SK-MEL-5 (cell line): ENCODE data around the gene CELA3B. TPM values are rescaled to one million over a fixed set of nuclear protein-coding genes. Genes with fewer than 3 reads are reported as not detected.
"Not testable (repeated sequence)": the region's sequence is repeated elsewhere in the genome, so short reads cannot be mapped to it uniquely, and the experiment has no call there.

Experiments used
- DNase-seq: peaks from one replicate; pipeline ENCODE4 v3.0.0-alpha.2; 2016; ENCODE audit warnings: low read depth, low spot score
- in situ Hi-C: cut with HindIII; loops from 2 replicates; pipeline ENCODE4 v1.10.0; 2016; ENCODE audit warnings: low sequenced_read_pairs, high pct_unique_total_duplicates, low pct_unique_long_range_greater_than_20kb
- total RNA-seq: library from RNA; depleted of rRNA; stranded (reverse); fragments of >200 nt; shearing (Covaris generic); gene quantifications from 2 replicates; pipeline ENCODE4 v1.2.3, GENCODE V29; 2014

CELA3B gene
- total RNA-seq, 1 experiment from 2014 or later = not detected

DNA sequence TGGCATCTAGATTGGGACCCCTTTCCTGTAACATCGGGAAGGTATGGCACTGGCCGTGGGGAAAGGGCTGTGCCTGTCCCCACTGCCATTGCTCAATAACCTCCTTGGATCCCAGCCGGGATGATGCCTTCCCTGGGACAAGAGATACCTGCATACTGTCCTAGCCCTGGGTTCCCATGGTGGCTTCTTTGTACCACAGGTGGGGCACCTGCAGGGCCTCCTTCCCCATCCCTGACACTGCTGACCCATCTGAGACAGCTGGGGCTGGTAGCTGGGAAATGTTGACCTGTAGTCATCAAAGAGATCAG, 19.8 kb downstream of the CELA3B start:
- DNase-seq, in situ Hi-C loops: not testable (repeated sequence)

DNA sequence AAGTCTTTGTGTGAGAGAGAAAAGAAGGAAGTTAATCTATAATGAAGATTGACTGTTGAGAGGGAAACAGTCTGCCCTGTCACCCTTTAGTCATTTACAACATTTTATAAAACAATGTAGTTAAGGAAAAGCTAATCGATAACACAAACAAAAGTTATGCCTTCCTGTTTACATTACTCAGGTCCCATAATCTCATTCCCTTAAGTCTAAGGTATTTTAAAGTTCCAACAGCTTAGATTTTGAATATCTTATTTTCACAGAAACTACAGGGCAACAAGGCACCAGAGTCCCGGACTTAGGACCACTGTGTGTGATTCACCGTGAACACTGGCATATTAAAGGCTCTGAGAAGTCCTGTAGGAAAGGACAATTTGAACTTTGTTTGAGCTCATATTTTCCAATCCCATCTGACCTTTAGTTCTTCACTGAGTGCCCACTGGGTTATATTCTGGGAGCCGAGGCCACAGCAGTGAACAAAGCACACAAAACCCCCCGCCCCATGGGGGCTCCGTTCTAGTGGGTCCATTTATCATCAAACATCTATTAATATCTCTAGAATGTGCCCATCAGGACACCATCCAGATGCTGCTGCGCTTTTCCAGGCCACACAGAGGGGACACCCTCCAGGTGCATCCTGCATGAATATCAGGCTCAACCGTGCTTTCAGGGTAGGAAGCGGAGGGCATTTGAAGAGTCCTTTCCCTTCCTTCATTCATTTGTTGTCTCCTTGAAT, 21.2 kb downstream of the CELA3B start:
- DNase-seq = peak; percentile 22
- in situ Hi-C loops = not testable (repeated sequence)

DNA sequence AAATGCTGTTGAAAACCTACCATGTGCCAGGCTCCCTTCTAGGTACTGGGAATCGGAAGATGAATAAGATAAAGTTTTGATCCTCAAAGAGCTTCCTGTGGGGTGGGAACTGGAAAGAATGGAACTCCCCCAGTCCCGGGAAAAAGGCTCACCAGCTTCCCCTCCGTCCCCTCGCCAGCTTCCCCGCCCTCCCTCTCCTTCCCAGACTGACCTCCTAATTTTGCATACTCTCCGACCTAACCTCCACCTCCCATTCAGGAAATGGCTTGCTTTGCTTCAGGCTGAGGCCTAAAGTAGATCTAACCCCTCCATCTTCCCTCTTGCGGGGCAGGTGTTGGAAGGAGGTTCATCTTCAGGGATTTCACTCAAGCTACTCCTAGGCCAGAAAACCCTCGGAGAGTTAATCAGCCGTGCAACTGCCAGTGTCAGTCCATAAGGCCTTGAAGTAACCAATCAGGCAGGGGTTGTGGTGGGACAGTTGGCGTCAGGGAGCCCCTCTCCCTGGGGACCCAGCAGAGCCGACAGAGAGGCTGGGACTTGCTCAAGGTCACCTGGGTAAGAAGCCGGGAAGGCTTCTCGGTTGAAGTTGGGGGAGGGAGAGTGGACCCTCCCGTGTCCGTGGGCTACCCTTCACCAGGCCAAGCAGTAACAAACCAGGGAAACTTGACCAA, 21.9 kb downstream of the CELA3B start:
- in situ Hi-C loops, DNase-seq: not testable (repeated sequence)

DNA sequence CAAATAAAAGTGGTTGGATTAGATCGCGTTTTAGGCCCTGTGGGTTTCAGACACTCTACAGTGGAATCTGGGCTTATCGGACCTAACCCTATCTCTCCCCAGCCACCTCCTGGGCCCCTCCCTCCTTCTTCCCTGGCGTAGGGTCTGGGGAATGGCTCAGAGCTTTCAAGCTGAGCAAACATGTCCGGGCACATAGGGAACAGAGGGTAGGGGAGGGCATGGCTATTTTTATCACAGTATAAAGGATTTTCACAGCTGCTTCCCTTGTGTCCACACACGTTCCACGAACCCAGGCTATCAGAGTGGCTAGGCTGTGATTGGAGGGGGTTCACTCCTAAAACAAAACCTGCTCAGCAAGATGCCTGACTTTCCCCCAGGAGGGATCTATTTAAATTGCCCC, 22.8 kb downstream of the CELA3B start:
- in situ Hi-C loops, DNase-seq: not testable (repeated sequence)

DNA sequence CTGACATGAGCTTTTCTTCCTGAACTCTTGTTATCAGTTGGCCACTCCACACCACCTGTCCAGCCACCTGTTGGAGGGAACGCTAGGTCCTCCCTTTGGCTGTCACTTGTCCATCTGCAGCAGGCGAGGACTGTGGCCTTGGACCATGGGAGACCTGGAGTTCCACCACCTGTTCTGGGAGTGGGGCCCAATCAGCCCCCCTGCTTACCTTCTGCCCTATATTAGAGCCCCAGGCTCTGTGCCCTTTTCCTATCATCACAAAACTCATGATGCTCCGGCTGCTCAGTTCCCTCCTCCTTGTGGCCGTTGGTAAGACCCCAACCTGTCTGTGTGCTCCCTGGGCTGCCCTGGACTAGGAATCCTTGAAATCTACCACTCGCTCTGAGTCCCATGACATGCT, 24.6 kb downstream of the CELA3B start, which contains the start of gene CELA3A:
CELA3A (plus strand) TSS at position 249 of the 400 bp plus-strand sequence; CDS start at position 267, 18 bp downstream.
- in situ Hi-C loops = no loop called here
- DNase-seq = no peak

DNA sequence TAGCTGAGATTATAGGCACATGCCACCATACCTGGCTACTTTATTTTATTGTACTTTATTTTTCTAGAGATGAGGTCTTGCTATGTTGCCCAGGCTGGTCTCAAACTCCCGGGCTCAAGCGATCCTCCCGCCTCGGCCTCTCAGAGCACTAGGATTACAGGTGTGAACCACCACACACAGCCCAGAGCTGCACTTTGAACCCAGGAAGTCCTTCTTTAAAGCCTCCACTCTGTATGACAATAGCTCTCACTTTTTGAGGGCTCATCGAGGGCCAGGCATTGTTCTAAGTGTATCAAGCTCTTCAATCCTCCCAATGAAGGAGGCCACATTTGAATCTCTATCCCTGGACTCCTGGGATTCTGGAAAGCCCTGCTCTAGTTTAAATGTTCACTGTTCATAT, 25.6 kb downstream of the CELA3B start:
- DNase-seq, in situ Hi-C loops: not testable (repeated sequence)

DNA sequence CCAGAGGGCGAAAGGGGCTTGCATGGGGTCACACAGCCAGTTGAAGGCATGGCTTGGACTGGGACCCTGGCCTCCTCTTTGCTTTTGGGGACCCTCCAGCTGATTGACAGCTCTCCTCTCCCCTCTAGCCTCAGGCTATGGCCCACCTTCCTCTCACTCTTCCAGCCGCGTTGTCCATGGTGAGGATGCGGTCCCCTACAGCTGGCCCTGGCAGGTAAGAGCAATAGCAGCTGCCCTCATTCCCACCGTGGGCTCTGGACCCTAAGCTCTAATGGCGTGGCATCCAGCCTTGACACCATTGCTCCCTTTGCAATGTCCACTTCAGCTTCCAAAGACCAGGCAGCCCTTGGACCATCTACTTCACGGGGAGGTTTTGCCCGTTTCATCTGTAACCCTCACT, 26.1 kb downstream of the CELA3B start:
- DNase-seq, in situ Hi-C loops: not testable (repeated sequence)

DNA sequence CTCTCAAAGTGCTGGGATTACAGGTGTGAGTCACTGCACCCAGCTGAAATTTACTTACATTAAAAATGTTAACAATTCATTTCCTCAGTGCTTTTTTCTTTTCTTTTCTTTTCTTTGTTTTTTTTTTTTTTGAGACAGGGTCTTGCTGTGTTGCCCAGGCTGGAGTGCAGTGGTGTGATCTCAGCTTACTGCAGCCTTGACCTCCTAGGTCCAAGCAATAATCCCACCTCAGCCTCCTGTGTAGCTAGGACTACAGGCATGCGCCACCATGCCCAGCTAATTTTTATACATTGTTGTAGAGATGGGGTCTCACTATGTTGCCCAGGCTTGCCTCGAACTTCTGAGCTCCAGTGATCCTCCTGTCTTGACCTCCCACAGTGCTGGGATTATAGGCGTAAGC, 27.1 kb downstream of the CELA3B start:
- DNase-seq, in situ Hi-C loops: not testable (repeated sequence)

DNA sequence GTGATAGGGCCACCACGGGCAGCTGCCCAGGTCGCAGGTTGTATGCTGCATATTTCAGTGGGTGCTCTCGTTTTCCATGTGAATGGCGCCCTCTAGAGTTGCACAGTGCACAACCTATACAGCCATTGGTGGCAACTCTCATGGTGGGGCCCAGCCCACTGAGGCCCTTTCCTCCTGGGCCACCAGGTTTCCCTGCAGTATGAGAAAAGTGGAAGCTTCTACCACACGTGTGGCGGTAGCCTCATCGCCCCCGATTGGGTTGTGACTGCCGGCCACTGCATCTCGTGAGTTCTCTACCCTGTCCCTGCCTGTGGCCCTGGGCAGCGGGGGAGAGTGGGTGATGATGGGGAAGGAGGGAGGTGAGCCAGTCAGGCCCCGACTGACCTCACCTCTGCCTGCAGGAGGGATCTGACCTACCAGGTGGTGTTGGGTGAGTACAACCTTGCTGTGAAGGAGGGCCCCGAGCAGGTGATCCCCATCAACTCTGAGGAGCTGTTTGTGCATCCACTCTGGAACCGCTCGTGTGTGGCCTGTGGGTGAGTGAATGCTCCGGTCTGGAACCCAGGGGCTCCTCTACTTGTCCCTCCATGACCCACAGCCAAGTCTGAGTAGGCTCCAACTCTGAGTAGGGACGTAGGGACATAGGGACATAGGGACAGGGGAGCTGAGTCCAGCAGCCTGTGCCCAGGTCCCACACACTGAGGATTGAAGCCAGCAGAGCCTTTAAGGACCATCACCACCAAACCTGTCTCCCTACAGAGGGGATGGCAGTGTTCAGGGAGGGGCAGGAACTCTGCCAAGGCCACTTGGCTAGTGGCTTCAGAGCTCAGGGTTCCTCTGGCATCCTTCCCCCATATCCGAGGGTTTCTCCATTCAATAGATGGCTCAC, 28.7 kb downstream of the CELA3B start:
- in situ Hi-C loops = not testable (repeated sequence)
- DNase-seq = peak; percentile 66

DNA sequence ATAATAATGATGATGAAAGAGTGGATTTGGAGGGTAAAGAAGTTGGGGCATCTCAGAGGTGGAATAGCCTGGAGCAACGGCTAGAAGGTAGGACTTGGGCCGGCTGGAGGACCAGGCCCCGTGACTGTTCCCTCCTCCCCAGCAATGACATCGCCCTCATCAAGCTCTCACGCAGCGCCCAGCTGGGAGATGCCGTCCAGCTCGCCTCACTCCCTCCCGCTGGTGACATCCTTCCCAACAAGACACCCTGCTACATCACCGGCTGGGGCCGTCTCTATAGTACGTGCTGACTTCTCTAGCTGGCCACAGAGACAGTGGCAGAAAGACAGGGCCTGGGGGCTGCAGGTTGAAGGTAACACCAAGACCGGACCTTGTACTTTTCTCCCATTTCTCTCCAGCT, 29.9 kb downstream of the CELA3B start:
- DNase-seq, in situ Hi-C loops: not testable (repeated sequence)

DNA sequence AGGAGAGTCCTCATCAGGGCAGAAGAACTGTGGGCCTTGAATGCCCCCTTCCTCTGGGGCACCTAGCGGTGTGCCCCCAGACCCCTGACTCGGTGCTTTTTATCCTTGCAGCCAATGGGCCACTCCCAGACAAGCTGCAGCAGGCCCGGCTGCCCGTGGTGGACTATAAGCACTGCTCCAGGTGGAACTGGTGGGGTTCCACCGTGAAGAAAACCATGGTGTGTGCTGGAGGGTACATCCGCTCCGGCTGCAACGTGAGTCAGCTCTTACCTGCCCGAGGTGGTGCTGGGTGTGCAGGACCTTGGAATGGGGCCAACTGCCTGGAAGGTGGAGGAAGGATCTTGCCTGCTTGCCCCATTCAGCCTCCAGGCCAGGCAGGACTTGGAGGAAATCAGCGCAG, 30.4 kb downstream of the CELA3B start:
- DNase-seq, in situ Hi-C loops: not testable (repeated sequence)

DNA sequence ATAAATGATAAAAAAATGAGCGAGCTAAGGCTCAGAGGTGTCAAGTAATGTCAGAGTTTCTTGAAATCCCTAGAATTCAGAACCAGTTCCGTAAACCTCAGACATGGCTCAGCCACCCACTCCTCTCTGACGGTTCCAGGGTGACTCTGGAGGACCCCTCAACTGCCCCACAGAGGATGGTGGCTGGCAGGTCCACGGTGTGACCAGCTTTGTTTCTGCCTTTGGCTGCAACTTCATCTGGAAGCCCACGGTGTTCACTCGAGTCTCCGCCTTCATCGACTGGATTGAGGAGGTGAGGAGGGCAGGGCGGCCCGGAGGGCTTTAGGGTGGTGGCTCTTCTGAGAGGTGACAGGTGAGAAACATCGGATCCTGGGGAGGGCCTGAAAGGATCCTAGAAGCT, 32.7 kb downstream of the CELA3B start:
- in situ Hi-C loops, DNase-seq: not testable (repeated sequence)

DNA sequence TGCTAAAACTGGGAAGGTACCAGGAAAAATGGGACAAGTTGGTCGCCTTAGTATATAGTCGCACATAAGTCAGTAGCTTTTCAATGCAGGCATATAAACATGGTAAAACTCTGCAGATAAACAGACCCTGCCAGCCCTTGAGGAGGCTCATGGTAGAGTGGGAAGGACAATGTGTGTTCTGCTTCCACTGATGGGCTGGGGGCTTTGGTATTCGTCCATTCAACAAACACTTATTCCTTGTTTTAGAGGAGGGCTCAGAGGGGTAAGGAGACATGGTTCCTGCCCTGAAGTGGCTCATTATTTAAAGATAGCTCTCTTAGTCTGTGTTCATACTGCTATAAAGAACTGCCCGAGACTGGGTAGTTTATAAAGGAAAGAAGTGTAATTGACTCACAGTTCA, 35.9 kb downstream of the CELA3B start:
- in situ Hi-C loops, DNase-seq: not testable (repeated sequence)

DNA sequence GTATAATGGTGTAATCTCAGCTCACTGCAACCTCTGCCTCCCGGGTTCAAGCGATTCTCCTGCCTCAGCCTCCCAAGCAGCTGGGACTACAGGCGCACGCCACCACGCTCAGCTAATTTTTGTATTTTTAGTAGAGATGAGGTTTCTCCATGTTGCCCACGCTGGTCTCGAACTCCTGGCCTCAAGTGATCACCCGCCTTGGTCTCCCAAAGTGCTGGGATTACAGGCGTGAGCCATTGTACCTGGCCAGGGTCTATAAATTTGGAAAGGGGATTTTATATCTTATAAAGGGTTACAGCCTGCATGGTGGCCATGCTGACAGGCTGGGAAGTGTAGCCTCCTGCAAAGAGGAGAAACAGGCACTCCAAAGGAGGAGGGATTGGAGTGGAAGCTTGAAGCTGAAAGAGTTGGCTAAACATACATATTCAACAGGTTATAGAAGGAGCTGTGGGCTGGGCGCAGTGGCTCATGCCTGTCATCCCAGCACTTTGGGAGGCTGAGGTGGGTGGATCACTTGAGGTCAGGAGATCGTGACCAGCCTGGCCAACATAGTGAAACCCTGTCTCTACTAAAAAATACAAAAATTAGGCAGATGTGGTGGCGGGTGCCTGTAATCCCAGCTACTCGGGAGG, 37.9 kb downstream of the CELA3B start:
- in situ Hi-C loops, DNase-seq: not testable (repeated sequence)

DNA sequence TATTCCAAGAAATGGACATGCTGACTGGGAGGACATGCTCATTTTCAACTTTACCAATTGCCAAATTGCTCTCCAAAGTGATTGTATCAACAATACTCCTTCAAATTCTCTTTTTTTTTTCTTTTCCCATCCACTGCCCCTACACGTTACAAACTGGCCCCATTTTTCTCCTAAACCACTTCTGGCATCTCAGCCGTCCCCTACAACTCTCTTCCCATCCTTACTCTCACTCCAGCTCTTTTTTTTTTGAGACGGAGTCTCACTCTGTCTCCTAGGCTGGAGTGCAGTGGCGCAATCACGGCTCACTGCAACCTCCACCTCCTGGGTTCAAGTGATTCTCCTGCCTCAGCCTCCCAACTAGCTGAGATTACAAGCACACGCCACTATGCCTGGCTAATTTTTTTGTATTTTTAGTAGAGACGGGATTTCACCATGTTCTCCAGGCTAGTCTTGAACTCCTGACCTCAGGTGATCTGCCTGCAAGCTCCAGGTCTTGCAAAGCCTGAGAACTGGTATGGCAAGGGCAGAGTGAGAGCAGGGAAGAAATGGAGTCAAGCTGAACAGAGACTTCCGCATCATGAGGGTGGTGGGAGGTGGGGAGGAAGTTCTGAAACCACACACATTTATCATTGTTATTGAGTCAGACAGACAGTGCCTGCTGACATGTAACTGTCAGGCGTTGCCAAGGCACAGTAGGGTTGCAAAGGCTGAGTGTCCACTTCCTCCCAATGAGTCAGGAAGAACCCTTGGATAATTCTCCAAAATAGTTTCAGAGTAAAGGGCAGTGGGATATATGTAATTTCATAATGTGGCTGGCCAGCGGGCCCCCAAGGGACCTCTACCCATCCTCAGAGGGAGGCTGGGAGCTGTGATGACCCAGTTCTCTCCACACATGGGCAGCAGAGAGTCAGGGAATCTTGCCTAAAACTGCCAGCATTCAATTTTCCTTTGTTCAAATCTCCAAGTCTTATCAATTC, 42.0 kb downstream of the CELA3B start:
- in situ Hi-C loops = no loop called here

DNA sequence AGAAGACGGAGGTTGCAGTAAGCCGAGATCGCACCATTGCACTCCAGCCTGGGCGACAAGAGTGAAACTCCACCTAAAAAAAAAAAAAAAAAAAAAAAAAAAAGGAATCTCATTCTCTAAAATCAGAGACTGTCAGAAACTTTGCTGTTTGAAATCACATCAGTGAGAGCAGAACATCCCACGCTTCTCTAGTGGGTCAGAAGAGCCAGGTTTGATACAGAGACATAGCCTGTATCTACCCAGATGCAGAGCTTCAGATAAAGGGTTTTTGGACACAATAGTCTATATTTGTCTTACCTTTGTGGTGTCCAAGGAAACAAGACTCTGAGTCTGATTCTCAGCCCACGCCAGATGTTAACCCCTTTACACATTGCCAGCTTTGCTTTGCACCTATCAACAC, 44.2 kb downstream of the CELA3B start:
- in situ Hi-C loops = no loop called here
- no peak for DNase-seq

More for the DNA sequence above, 42.0 kb downstream of the CELA3B start:
- peak; percentile 90 for DNase-seq
